IPS DF 6.9 (cell line): Measurements from ENCODE around the gene TLN1.

Experiments used
- DNase-seq: peaks from one replicate; pipeline ENCODE4 v3.0.0-alpha.2; 2013; ENCODE audit warnings: low read depth, low spot score
- H3K27ac ChIP-seq: one replicate; pipeline ENCODE4 v1.5.1; 2013; ENCODE audit warnings: low read length, control low read depth
- H3K27me3 ChIP-seq: 2 replicates; pipeline ENCODE4 v1.6.1; 2013; ENCODE audit warnings: mild to moderate bottlenecking, low read length; ENCODE audit not compliant: control insufficient read depth, insufficient read depth
- H3K36me3 ChIP-seq: 2 replicates; pipeline ENCODE4 v1.6.1; 2013; ENCODE audit warnings: low read length; ENCODE audit not compliant: control insufficient read depth, insufficient read depth
- H3K4me1 ChIP-seq: 2 replicates; pipeline ENCODE4 v1.6.1; 2013; ENCODE audit warnings: low read length; ENCODE audit not compliant: control insufficient read depth, insufficient read depth
- H3K4me3 ChIP-seq: 2 replicates; pipeline ENCODE4 v1.5.1; 2013; ENCODE audit warnings: mild to moderate bottlenecking, low read length
- H3K9me3 ChIP-seq: 2 replicates; pipeline ENCODE4 v1.6.1; 2013; ENCODE audit warnings: low read length, inconsistent platforms; ENCODE audit not compliant: control insufficient read depth, insufficient read depth
- WGBS: extraction: QIAGEN DNeasy Blood & Tissue Kit; methylation state at CpG from one replicate; pipeline ENCODE4 v1.1.7; 2013; ENCODE audit warnings: mixed read lengths, missing lambda C conversion rate; ENCODE audit not compliant: insufficient read length, insufficient coverage; 5-methylcytosine and 5-hydroxymethylcytosine counted together

TLN1 gene

GRCh38 chr9:35665471-35665818 is 66.5 kb downstream of the TLN1 start:
- H3K4me3 ChIP-seq = peak overlapping the region; percentile 60; the same call in 1 of the 2 replicates
- H3K9me3 ChIP-seq = no peaks in the 10 kb centered on the region
- H3K27ac ChIP-seq = no peak overlapping the region
- no peaks in the 10 kb centered on the region for H3K4me1 ChIP-seq
- peaks cover 6% of the 10 kb centered on the region for H3K36me3 ChIP-seq
- no peaks in the 10 kb centered on the region for H3K27me3 ChIP-seq
- WGBS = 100% methylated on average over 2 of the region's 5 CpGs
- no peak for DNase-seq

- Histone ChIP-seq H3K4me1 (no peaks in the 10 kb centered on the region), H3K9me3 (no peaks in the 10 kb centered on the region), H3K36me3 (peaks cover 6% of the 10 kb centered on the region), H3K4me3 (peak within 1 kb of the TSS; percentile 60), H3K27me3 (no peaks in the 10 kb centered on the region), H3K27ac (no peak within 1 kb of the TSS)
- no CpG with 5 or more reads among the region's 58 CpGs for WGBS
- DNase-seq = no peak
Observed at GRCh38 chr9:35664531-35665470, 67.2 kb downstream of the TLN1 start, which contains the start of gene ARHGEF39. Gene ARHGEF39 (minus strand): TSS chr9:35665195. CDS start chr9:35665169, 26 bp downstream.

- no peaks in the 10 kb centered on the region for H3K9me3 ChIP-seq
- no peaks in the 10 kb centered on the region for H3K27me3 ChIP-seq
- no peak for DNase-seq
- WGBS = no CpG with 5 or more reads among the region's 7 CpGs
- no peak overlapping the region for H3K4me3 ChIP-seq
- peaks cover 6% of the 10 kb centered on the region for H3K36me3 ChIP-seq
- no peak overlapping the region for H3K27ac ChIP-seq
- no peaks in the 10 kb centered on the region for H3K4me1 ChIP-seq
Observed at GRCh38 chr9:35662437-35662836, 69.6 kb downstream of the TLN1 start.

GRCh38 chr9:35661756-35662350 is 70.1 kb downstream of the TLN1 start:
- H3K9me3 ChIP-seq = no peaks in the 10 kb centered on the region
- no peaks in the 10 kb centered on the region for H3K27me3 ChIP-seq
- no peak for DNase-seq
- no CpG with 5 or more reads among the region's 3 CpGs for WGBS
- H3K36me3 ChIP-seq = peaks cover 6% of the 10 kb centered on the region
- no peak overlapping the region for H3K27ac ChIP-seq
- no peaks in the 10 kb centered on the region for H3K4me1 ChIP-seq
- no peak overlapping the region for H3K4me3 ChIP-seq

- no CpG with 5 or more reads among the region's 9 CpGs for WGBS
- Histone ChIP-seq H3K4me1 (no peaks in the 10 kb centered on the region), H3K36me3 (peaks cover 6% of the 10 kb centered on the region), H3K27ac (no peak overlapping the region), H3K4me3 (no peak overlapping the region), H3K9me3 (no peaks in the 10 kb centered on the region), H3K27me3 (no peaks in the 10 kb centered on the region)
- DNase-seq = no peak
Observed at GRCh38 chr9:35660966-35661415, 71.0 kb downstream of the TLN1 start.

GRCh38 chr9:35659340-35659739 is 72.7 kb downstream of the TLN1 start:
- no peak overlapping the region for H3K4me3 ChIP-seq
- no peak overlapping the region for H3K27ac ChIP-seq

GRCh38 chr9:35658968-35659220 is 73.1 kb downstream of the TLN1 start:
- no peaks in the 10 kb centered on the region for H3K4me1 ChIP-seq
- no CpG with 5 or more reads among the region's 2 CpGs for WGBS
- no peak overlapping the region for H3K27ac ChIP-seq
- DNase-seq = no peak
- H3K27me3 ChIP-seq = no peaks in the 10 kb centered on the region
- H3K9me3 ChIP-seq = no peaks in the 10 kb centered on the region
- H3K36me3 ChIP-seq = peaks cover 6% of the 10 kb centered on the region
- H3K4me3 ChIP-seq = peak overlapping the region; percentile 80; the same call in 1 of the 2 replicates

More at GRCh38 chr9:35659340-35659739, 72.7 kb downstream of the TLN1 start:
- no peaks in the 10 kb centered on the region for H3K27me3 ChIP-seq
- H3K4me1 ChIP-seq = no peaks in the 10 kb centered on the region
- no CpG with 5 or more reads among the region's 3 CpGs for WGBS
- no peak for DNase-seq
- no peaks in the 10 kb centered on the region for H3K9me3 ChIP-seq
- peaks cover 6% of the 10 kb centered on the region for H3K36me3 ChIP-seq

- no peaks in the 10 kb centered on the region for H3K9me3 ChIP-seq
- H3K4me3 ChIP-seq = peak within 1 kb of the TSS; percentile 80
- peaks cover 6% of the 10 kb centered on the region for H3K36me3 ChIP-seq
- no peak within 1 kb of the TSS for H3K27ac ChIP-seq
- DNase-seq = no peak
- no peaks in the 10 kb centered on the region for H3K27me3 ChIP-seq
- H3K4me1 ChIP-seq = no peaks in the 10 kb centered on the region
- WGBS = no CpG with 5 or more reads among the region's 67 CpGs
Observed at GRCh38 chr9:35658137-35658967, 73.6 kb downstream of the TLN1 start, which contains the start of gene CCDC107. Gene CCDC107 (plus strand): TSS chr9:35658292. CDS start chr9:35658380, 88 bp downstream.

GRCh38 chr9:35657546-35658136 is 74.4 kb downstream of the TLN1 start, which contains the start of gene RMRP:
Gene RMRP (minus strand): TSS chr9:35658019.
- WGBS = no CpG with 5 or more reads among the region's 42 CpGs
- H3K36me3 ChIP-seq = peaks cover 6% of the 10 kb centered on the region
- no peaks in the 10 kb centered on the region for H3K9me3 ChIP-seq
- peak; percentile 97 for DNase-seq
- H3K27me3 ChIP-seq = no peaks in the 10 kb centered on the region
- H3K4me1 ChIP-seq = no peaks in the 10 kb centered on the region
- H3K27ac ChIP-seq = no peak within 1 kb of the TSS
- peak within 1 kb of the TSS; percentile 80 for H3K4me3 ChIP-seq
